ENCODE measurements around the gene RPLP2. TPM values are rescaled to one million over a fixed set of nuclear protein-coding genes. Genes with fewer than 3 reads are reported as not detected.

Gene RPLP2
- total and polyA plus RNA-seq, 2 experiments from 2014 or later: 496 to 523 TPM

DNA sequence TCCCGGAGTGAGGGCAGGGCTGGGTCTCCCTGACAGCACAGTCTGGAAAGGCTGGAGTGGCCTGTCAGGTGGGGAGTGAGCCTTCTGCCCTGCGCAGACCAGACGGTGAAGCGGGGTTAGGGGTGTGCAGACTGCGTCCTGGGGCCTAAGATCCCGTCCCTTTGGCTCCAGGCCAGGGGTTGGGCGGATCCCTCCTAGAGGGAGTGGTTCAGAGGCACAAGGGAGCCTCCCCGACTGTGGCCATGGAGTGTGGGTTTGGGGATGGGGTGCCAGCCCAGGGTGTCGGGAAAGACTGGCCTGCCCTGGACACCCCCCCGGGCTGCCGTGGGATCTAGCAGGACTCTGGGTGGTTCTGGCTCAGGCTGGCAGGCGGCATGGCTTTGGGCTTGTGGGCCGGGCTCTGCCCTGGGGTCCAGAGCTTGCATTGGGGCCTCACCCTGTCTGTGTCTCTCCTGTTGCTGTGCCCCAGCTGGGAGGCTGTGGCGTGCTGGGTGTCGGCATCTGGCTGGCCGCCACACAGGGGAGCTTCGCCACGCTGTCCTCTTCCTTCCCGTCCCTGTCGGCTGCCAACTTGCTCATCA lies 52.4 kb downstream of the RPLP2 start:
- no peak overlapping the region for H3K4me3 ChIP-seq
- TF ChIP-seq, protein P1, sequence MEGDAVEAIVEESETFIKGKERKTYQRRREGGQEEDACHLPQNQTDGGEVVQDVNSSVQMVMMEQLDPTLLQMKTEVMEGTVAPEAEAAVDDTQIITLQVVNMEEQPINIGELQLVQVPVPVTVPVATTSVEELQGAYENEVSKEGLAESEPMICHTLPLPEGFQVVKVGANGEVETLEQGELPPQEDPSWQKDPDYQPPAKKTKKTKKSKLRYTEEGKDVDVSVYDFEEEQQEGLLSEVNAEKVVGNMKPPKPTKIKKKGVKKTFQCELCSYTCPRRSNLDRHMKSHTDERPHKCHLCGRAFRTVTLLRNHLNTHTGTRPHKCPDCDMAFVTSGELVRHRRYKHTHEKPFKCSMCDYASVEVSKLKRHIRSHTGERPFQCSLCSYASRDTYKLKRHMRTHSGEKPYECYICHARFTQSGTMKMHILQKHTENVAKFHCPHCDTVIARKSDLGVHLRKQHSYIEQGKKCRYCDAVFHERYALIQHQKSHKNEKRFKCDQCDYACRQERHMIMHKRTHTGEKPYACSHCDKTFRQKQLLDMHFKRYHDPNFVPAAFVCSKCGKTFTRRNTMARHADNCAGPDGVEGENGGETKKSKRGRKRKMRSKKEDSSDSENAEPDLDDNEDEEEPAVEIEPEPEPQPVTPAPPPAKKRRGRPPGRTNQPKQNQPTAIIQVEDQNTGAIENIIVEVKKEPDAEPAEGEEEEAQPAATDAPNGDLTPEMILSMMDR (IDR thresholded peaks at IDR 0.05; ENCODE audit: low read depth, low read length): no peak

More for the DNA sequence above, 52.4 kb downstream of the RPLP2 start:
- DNase-seq (ENCODE audit: low read depth in 1 of 2, low spot score in 1 of 2): no peak
- H3K9me3 ChIP-seq (ENCODE audit: low read depth): no peaks in the 10 kb centered on the region
- peaks cover 3% of the 10 kb centered on the region for H3K36me3 ChIP-seq
- H3K27me3 ChIP-seq: no peaks in the 10 kb centered on the region
- H3K27ac ChIP-seq: no peak overlapping the region
- H3K4me1 ChIP-seq (ENCODE audit: low read depth): peaks cover 6% of the 10 kb centered on the region

Other genes starting within 250 kb of the RPLP2 start
- 12.3 and 21.1 TPM in 2 replicates for gene LMNTD2, start 249.2 kb upstream of the RPLP2 start, total RNA-seq
- 18.4 and 18.8 TPM in 2 replicates for gene LMNTD2, start 249.2 kb upstream of the RPLP2 start, polyA plus RNA-seq
- 47.8 and 49.5 TPM in 2 replicates for gene RASSF7, start 249.0 kb upstream of the RPLP2 start, total RNA-seq
- 49.6 and 66.7 TPM in 2 replicates for gene RASSF7, start 249.0 kb upstream of the RPLP2 start, polyA plus RNA-seq
- gene PHRF1, start 233.5 kb upstream of the RPLP2 start, total RNA-seq: 36.4 and 48.0 TPM in 2 replicates
- 17.8 and 22.8 TPM in 2 replicates for gene PHRF1, start 233.5 kb upstream of the RPLP2 start, polyA plus RNA-seq
- gene IRF7, start 194.0 kb upstream of the RPLP2 start, total RNA-seq: 17.7 and 24.7 TPM in 2 replicates
- 13.0 and 17.0 TPM in 2 replicates for gene IRF7, start 194.0 kb upstream of the RPLP2 start, polyA plus RNA-seq
- 0.18 TPM in 1 of 2 replicates, not detected in the other for gene CDHR5, start 185.0 kb upstream of the RPLP2 start, total RNA-seq
- gene CDHR5, start 185.0 kb upstream of the RPLP2 start, polyA plus RNA-seq: 0.27 and 0.60 TPM in 2 replicates
- 4.3 and 4.4 TPM in 2 replicates for gene SCT, start 182.8 kb upstream of the RPLP2 start, total RNA-seq
- 8.9 and 18.8 TPM in 2 replicates for gene SCT, start 182.8 kb upstream of the RPLP2 start, polyA plus RNA-seq
- gene DRD4, start 172.7 kb upstream of the RPLP2 start, total RNA-seq: 0.60 and 1.2 TPM in 2 replicates
- gene DRD4, start 172.7 kb upstream of the RPLP2 start, polyA plus RNA-seq: 0.75 and 2.2 TPM in 2 replicates
- gene DEAF1, start 114.7 kb upstream of the RPLP2 start, total RNA-seq: 80.0 and 90.0 TPM in 2 replicates
- gene DEAF1, start 114.7 kb upstream of the RPLP2 start, polyA plus RNA-seq: 88.6 and 124 TPM in 2 replicates
- gene TMEM80, start 114.2 kb upstream of the RPLP2 start, total RNA-seq: 53.4 and 70.5 TPM in 2 replicates
- gene TMEM80, start 114.2 kb upstream of the RPLP2 start, polyA plus RNA-seq: 72.3 and 93.5 TPM in 2 replicates
- 18.9 and 22.6 TPM in 2 replicates for gene EPS8L2, start 103.7 kb upstream of the RPLP2 start, total RNA-seq
- 25.7 and 27.4 TPM in 2 replicates for gene EPS8L2, start 103.7 kb upstream of the RPLP2 start, polyA plus RNA-seq
- 144 and 158 TPM in 2 replicates for gene TALDO1, start 62.5 kb upstream of the RPLP2 start, total RNA-seq
- 163 and 174 TPM in 2 replicates for gene TALDO1, start 62.5 kb upstream of the RPLP2 start, polyA plus RNA-seq
- gene GATD1, start 32.5 kb upstream of the RPLP2 start, total RNA-seq: 62.2 and 64.1 TPM in 2 replicates
- gene GATD1, start 32.5 kb upstream of the RPLP2 start, polyA plus RNA-seq: 27.9 and 60.4 TPM in 2 replicates
- 1.6 and 7.6 TPM in 2 replicates for gene CEND1, start 19.9 kb upstream of the RPLP2 start, total RNA-seq
- 1.7 and 8.2 TPM in 2 replicates for gene CEND1, start 19.9 kb upstream of the RPLP2 start, polyA plus RNA-seq
- 17.6 and 34.7 TPM in 2 replicates for gene SLC25A22, start 11.7 kb upstream of the RPLP2 start, total RNA-seq
- 18.9 and 21.2 TPM in 2 replicates for gene SLC25A22, start 11.7 kb upstream of the RPLP2 start, polyA plus RNA-seq
- 24.0 and 36.8 TPM in 2 replicates for gene PIDD1, start 4.7 kb upstream of the RPLP2 start, total RNA-seq
- gene PIDD1, start 4.7 kb upstream of the RPLP2 start, polyA plus RNA-seq: 33.4 and 40.2 TPM in 2 replicates
- 59.9 and 99.9 TPM in 2 replicates for gene PNPLA2, start 8.9 kb downstream of the RPLP2 start, total RNA-seq
- 81.6 and 91.1 TPM in 2 replicates for gene PNPLA2, start 8.9 kb downstream of the RPLP2 start, polyA plus RNA-seq
- gene CRACR2B, start 18.0 kb downstream of the RPLP2 start, total RNA-seq: 43.9 and 91.0 TPM in 2 replicates
- gene CRACR2B, start 18.0 kb downstream of the RPLP2 start, polyA plus RNA-seq: 84.5 and 113 TPM in 2 replicates
- 146 and 177 TPM in 2 replicates for gene CD151, start 23.0 kb downstream of the RPLP2 start, total RNA-seq
- gene CD151, start 23.0 kb downstream of the RPLP2 start, polyA plus RNA-seq: 210 and 290 TPM in 2 replicates
- 67.3 and 152 TPM in 2 replicates for gene POLR2L, start 32.6 kb downstream of the RPLP2 start, total RNA-seq
- 317 and 482 TPM in 2 replicates for gene POLR2L, start 32.6 kb downstream of the RPLP2 start, polyA plus RNA-seq
- gene TSPAN4, start 32.9 kb downstream of the RPLP2 start, total RNA-seq: 85.3 and 140 TPM in 2 replicates
- gene TSPAN4, start 32.9 kb downstream of the RPLP2 start, polyA plus RNA-seq: 79.1 and 125 TPM in 2 replicates
- 58.1 and 67.7 TPM in 2 replicates for gene CHID1, start 100.8 kb downstream of the RPLP2 start, total RNA-seq
- 145 and 187 TPM in 2 replicates for gene CHID1, start 100.8 kb downstream of the RPLP2 start, polyA plus RNA-seq
- gene AP2A2, start 115.9 kb downstream of the RPLP2 start, total RNA-seq: 54.7 and 77.6 TPM in 2 replicates
- 47.6 and 67.6 TPM in 2 replicates for gene AP2A2, start 115.9 kb downstream of the RPLP2 start, polyA plus RNA-seq
- not detected in 2 replicates for gene MUC6, start 226.8 kb downstream of the RPLP2 start, total RNA-seq
- gene MUC6, start 226.8 kb downstream of the RPLP2 start, polyA plus RNA-seq: not detected in 2 replicates